HEK293 (cell line): Measurements from ENCODE around the gene HECA.

ENCODE experiments used
- CTCF ChIA-PET: fragments of 350-600 bp; formaldehyde crosslinking; extraction: SDS; loops from one replicate; lab custom pipeline; 2021; ENCODE audit warnings: antibody characterized with exemption; lab: Yijun Ruan, JAX
- POLR2A ChIA-PET: fragments of 300-600 bp; formaldehyde crosslinking; extraction: SDS; loops from one replicate; lab custom pipeline; 2020; ENCODE audit warnings: antibody characterized with exemption, inconsistent platforms; lab: Yijun Ruan, JAX
- H3K27ac ChIP-seq: fragments of 200-500 bp; sonication (Bioruptor generic); 2 replicates; pipeline ENCODE4 v1.5.1; 2014; ENCODE audit warnings: low read depth, low read length, control low read depth, inconsistent platforms; ENCODE audit errors: extremely low read depth
- H3K36me3 ChIP-seq, 2 experiments: fragments of 200-500 bp in 1 of 2; sonication (Bioruptor generic) in 1 of 2; 1 replicate in 1 of 2; 2 replicates in 1 of 2; pipeline ENCODE4 v1.5.1; 2014 to 2017; ENCODE audit warnings: inconsistent platforms in 2 of 2, low read length in 2 of 2; ENCODE audit not compliant: control insufficient read depth in 2 of 2, insufficient read depth in 1 of 2
- H3K4me1 ChIP-seq: fragments of 200-500 bp; sonication (Bioruptor generic); 2 replicates; pipeline ENCODE4 v1.5.1; 2014; ENCODE audit warnings: mild to moderate bottlenecking, low read length, inconsistent platforms; ENCODE audit not compliant: control insufficient read depth, insufficient read depth
- H3K4me3 ChIP-seq: 2 replicates; pipeline ENCODE4 v1.5.1; 2011; ENCODE audit warnings: low read depth, mild to moderate bottlenecking, control low read depth, low read length, moderate library complexity
- H3K9me3 ChIP-seq: fragments of 200-500 bp; sonication (Bioruptor generic); 2 replicates; pipeline ENCODE4 v1.5.1; 2014; ENCODE audit warnings: low read depth, low read length, inconsistent platforms; ENCODE audit not compliant: control insufficient read depth, insufficient read depth
- KLF10 ChIP-seq: fragments of 450-650 bp; IDR thresholded peaks from 2 replicates; pipeline ENCODE4 v1.5.1; 2018; ENCODE audit warnings: missing biosample characterization, mild to moderate bottlenecking, missing genetic modification characterization
- KLF9 ChIP-seq: fragments of 450-650 bp; formaldehyde crosslinking; IDR thresholded peaks from 2 replicates; pipeline ENCODE4 v1.5.1; 2016; ENCODE audit warnings: missing biosample characterization, missing genetic modification characterization, low read depth
- SCRT1 ChIP-seq: fragments of 450-650 bp; formaldehyde crosslinking; IDR thresholded peaks from 2 replicates; pipeline ENCODE4 v1.5.1; 2016; ENCODE audit warnings: missing biosample characterization, missing genetic modification characterization, borderline replicate concordance
- TRIM28 ChIP-seq: IDR thresholded peaks from 2 replicates; pipeline ENCODE4 v1.6.1; 2011; ENCODE audit warnings: low read length, control low read depth, borderline replicate concordance
- WT1 ChIP-seq: fragments of 450-650 bp; formaldehyde crosslinking; IDR thresholded peaks from 2 replicates; pipeline ENCODE4 v1.5.1; 2016; ENCODE audit warnings: missing biosample characterization, missing genetic modification characterization
- YY2 ChIP-seq: fragments of 450-650 bp; formaldehyde crosslinking; IDR thresholded peaks from 2 replicates; pipeline ENCODE4 v1.5.1; 2016; ENCODE audit warnings: missing biosample characterization, missing genetic modification characterization
- ZBTB48 ChIP-seq: fragments of 450-650 bp; formaldehyde crosslinking; IDR thresholded peaks from 2 replicates; pipeline ENCODE4 v1.5.1; 2016; ENCODE audit warnings: missing biosample characterization, missing genetic modification characterization
- ZFP37 ChIP-seq: fragments of 450-650 bp; formaldehyde crosslinking; IDR thresholded peaks from 2 replicates; pipeline ENCODE4 v1.5.1; 2016; ENCODE audit warnings: missing biosample characterization, missing genetic modification characterization
- ZFP41 ChIP-seq: fragments of 450-650 bp; formaldehyde crosslinking; IDR thresholded peaks from 2 replicates; pipeline ENCODE4 v1.5.1; 2016; ENCODE audit warnings: missing biosample characterization, missing genetic modification characterization, borderline replicate concordance
- ZNF114 ChIP-seq: fragments of 450-650 bp; formaldehyde crosslinking; IDR thresholded peaks from 2 replicates; pipeline ENCODE4 v1.5.0; 2017; ENCODE audit warnings: missing biosample characterization, missing genetic modification characterization
- ZNF23 ChIP-seq: fragments of 450-650 bp; formaldehyde crosslinking; IDR thresholded peaks from 2 replicates; pipeline ENCODE4 v1.5.1; 2016; ENCODE audit warnings: missing biosample characterization, missing genetic modification characterization, borderline replicate concordance
- ZNF366 ChIP-seq: fragments of 450-650 bp; formaldehyde crosslinking; conservative IDR thresholded peaks from 2 replicates; pipeline ENCODE4 v1.5.1; 2016; ENCODE audit warnings: missing biosample characterization, missing genetic modification characterization
- ZNF501 ChIP-seq: fragments of 450-650 bp; formaldehyde crosslinking; IDR thresholded peaks from 2 replicates; pipeline ENCODE4 v1.5.1; 2016; ENCODE audit warnings: missing biosample characterization, missing genetic modification characterization
- ZNF600 ChIP-seq: fragments of 450-650 bp; formaldehyde crosslinking; IDR thresholded peaks from 2 replicates; pipeline ENCODE4 v1.5.1; 2016; ENCODE audit warnings: missing biosample characterization, missing genetic modification characterization
- ZNF843 ChIP-seq: fragments of 450-650 bp; formaldehyde crosslinking; IDR thresholded peaks from 2 replicates; pipeline ENCODE4 v1.5.1; 2016; ENCODE audit warnings: missing biosample characterization, missing genetic modification characterization
- TF ChIP-seq, protein P1 (sequence below): fragments of 450-650 bp; IDR thresholded peaks from 2 replicates; pipeline ENCODE4 v1.5.1; 2018; ENCODE audit warnings: missing biosample characterization, mild to moderate bottlenecking, missing genetic modification characterization
- TF ChIP-seq, protein P2 (sequence below): fragments of 450-650 bp; formaldehyde crosslinking; IDR thresholded peaks from 2 replicates; pipeline ENCODE4 v1.5.1; 2016; ENCODE audit warnings: missing biosample characterization, missing genetic modification characterization
- TF ChIP-seq, protein P3 (sequence below): fragments of 450-650 bp; formaldehyde crosslinking; conservative IDR thresholded peaks from 2 replicates; pipeline ENCODE4 v1.5.1; 2016; ENCODE audit warnings: low read depth, missing biosample characterization, missing genetic modification characterization
- TF ChIP-seq, protein P4 (sequence below): fragments of 450-650 bp; formaldehyde crosslinking; IDR thresholded peaks from 2 replicates; pipeline ENCODE4 v1.5.1; 2016; ENCODE audit warnings: missing biosample characterization, missing genetic modification characterization

HECA gene

DNA sequence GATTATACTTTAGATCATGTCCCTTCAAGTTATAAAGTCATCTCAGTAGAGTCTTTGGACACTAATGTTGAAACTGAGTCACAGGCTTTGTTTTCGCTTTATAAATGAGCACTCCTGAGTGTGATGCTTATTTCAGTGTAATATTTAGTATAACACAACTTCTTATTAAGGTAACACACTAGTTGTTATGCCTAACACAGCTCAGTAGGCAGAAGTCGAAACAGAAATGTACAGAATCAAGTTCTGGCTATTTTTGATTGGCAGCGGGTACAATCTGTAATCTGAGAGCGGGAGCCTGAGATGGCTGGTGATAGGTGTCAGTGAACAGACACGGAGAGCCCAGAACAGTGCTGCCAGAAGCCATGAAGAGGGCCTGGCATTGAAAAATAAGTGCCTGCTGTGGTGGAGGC is 11.4 kb downstream of the HECA start:
- Histone ChIP-seq H3K27ac (no peak overlapping the region), H3K9me3 (no peaks in the 10 kb centered on the region), H3K4me3 (no peak overlapping the region), H3K36me3 (no peaks in the 10 kb centered on the region), H3K4me1 (peaks cover 37% of the 10 kb centered on the region)
- TF ChIP-seq KLF10 (tag by site-specific recombination) (0 out of 2 replicates have a peak, but pooled peaks have one; percentile 7), ZBTB48 (no peak), ZNF600 (0 out of 2 replicates have a peak, but pooled peaks have one; percentile 33)
- CTCF ChIA-PET = interaction anchor here (1.1 kb wide), 1 partner anchor 9 kb away, joined by 3 read pairs; no protein-coding TSS in a partner anchor
- POLR2A ChIA-PET = interaction anchor here (0.6 kb wide), 1 partner anchor 32 kb away, joined by 3 read pairs; no protein-coding TSS in a partner anchor

DNA sequence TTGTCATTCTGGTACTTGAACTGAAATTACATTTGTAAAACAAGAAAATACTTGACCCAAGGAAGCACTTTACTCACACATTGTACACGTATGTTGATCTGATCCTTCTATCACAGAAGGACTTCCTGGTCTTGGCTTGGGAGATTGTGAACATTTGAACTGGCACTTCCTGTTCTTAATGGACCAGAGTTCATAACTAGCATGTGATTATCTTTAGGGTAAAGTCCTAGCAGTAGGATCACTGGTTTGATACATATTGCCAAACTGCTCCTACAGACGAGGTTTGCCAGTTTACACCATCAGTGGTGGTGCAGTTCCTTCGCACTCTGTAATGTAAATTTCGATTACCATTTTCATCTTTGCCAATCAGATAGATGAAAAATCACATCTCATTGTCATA is 12.7 kb downstream of the HECA start:
- no peak overlapping the region for H3K4me3 ChIP-seq
- POLR2A ChIA-PET = no interaction called here
- H3K9me3 ChIP-seq = no peaks in the 10 kb centered on the region
- TF ChIP-seq YY2 (tag by site-specific recombination) (no peak), ZNF23 (no peak), SCRT1 (tag by site-specific recombination) (no peak), ZNF501 (no peak), ZFP41 (tag by site-specific recombination) (no peak)
- TF ChIP-seq, protein P1, sequence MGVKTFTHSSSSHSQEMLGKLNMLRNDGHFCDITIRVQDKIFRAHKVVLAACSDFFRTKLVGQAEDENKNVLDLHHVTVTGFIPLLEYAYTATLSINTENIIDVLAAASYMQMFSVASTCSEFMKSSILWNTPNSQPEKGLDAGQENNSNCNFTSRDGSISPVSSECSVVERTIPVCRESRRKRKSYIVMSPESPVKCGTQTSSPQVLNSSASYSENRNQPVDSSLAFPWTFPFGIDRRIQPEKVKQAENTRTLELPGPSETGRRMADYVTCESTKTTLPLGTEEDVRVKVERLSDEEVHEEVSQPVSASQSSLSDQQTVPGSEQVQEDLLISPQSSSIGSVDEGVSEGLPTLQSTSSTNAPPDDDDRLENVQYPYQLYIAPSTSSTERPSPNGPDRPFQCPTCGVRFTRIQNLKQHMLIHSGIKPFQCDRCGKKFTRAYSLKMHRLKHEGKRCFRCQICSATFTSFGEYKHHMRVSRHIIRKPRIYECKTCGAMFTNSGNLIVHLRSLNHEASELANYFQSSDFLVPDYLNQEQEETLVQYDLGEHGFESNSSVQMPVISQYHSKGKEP (tag by site-specific recombination) = no peak
- H3K4me1 ChIP-seq = peaks cover 44% of the 10 kb centered on the region
- no peak overlapping the region for H3K27ac ChIP-seq
- H3K36me3 ChIP-seq = no peaks in the 10 kb centered on the region
- CTCF ChIA-PET = no interaction called here

GRCh38 chr6:139148557-139149235 is 13.8 kb downstream of the HECA start:
- Histone ChIP-seq H3K36me3 (no peaks in the 10 kb centered on the region), H3K27ac (no peak overlapping the region), H3K4me3 (no peak overlapping the region), H3K9me3 (no peaks in the 10 kb centered on the region), H3K4me1 (peaks cover 53% of the 10 kb centered on the region)
- ChIA-PET CTCF (interaction anchor here (1.1 to 1.3 kb wide), 2 partner anchors 11 to 216 kb away, joined by 4 to 6 read pairs; no protein-coding TSS in a partner anchor), POLR2A (no interaction called here)
- TF ChIP-seq ZNF114 (no peak), KLF9 (tag by site-specific recombination) (no peak), TRIM28 (peak; percentile 52; the same call in 1 of the 2 replicates), ZNF843 (tag by site-specific recombination) (peak; percentile 50; the same call in 1 of the 2 replicates), ZFP37 (tag by site-specific recombination) (no peak), WT1 (tag by site-specific recombination) (no peak), ZNF366 (tag by site-specific recombination) (0 out of 2 replicates have a peak, but pooled peaks have one; percentile 19)
- TF ChIP-seq, protein P2, sequence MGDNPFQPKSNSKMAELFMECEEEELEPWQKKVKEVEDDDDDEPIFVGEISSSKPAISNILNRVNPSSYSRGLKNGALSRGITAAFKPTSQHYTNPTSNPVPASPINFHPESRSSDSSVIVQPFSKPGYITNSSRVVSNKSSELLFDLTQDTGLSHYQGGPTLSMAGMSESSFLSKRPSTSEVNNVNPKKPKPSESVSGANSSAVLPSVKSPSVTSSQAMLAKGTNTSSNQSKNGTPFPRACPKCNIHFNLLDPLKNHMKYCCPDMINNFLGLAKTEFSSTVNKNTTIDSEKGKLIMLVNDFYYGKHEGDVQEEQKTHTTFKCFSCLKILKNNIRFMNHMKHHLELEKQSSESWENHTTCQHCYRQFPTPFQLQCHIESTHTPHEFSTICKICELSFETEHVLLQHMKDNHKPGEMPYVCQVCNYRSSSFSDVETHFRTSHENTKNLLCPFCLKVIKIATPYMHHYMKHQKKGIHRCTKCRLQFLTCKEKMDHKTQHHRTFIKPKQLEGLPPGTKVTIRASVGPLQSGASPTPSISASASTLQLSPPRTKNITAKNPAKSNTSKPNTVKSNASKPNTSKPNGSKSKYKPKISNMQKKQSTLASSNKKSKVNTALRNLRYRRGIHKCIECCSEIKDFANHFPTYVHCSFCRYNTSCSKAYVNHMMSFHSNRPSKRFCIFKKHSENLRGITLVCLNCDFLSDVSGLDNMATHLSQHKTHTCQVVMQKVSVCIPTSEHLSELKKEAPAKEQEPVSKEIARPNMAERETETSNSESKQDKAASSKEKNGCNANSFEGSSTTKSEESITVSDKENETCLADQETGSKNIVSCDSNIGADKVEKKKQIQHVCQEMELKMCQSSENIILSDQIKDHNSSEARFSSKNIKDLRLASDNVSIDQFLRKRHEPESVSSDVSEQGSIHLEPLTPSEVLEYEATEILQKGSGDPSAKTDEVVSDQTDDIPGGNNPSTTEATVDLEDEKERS (tag by site-specific recombination) = no peak
- TF ChIP-seq, protein P3, sequence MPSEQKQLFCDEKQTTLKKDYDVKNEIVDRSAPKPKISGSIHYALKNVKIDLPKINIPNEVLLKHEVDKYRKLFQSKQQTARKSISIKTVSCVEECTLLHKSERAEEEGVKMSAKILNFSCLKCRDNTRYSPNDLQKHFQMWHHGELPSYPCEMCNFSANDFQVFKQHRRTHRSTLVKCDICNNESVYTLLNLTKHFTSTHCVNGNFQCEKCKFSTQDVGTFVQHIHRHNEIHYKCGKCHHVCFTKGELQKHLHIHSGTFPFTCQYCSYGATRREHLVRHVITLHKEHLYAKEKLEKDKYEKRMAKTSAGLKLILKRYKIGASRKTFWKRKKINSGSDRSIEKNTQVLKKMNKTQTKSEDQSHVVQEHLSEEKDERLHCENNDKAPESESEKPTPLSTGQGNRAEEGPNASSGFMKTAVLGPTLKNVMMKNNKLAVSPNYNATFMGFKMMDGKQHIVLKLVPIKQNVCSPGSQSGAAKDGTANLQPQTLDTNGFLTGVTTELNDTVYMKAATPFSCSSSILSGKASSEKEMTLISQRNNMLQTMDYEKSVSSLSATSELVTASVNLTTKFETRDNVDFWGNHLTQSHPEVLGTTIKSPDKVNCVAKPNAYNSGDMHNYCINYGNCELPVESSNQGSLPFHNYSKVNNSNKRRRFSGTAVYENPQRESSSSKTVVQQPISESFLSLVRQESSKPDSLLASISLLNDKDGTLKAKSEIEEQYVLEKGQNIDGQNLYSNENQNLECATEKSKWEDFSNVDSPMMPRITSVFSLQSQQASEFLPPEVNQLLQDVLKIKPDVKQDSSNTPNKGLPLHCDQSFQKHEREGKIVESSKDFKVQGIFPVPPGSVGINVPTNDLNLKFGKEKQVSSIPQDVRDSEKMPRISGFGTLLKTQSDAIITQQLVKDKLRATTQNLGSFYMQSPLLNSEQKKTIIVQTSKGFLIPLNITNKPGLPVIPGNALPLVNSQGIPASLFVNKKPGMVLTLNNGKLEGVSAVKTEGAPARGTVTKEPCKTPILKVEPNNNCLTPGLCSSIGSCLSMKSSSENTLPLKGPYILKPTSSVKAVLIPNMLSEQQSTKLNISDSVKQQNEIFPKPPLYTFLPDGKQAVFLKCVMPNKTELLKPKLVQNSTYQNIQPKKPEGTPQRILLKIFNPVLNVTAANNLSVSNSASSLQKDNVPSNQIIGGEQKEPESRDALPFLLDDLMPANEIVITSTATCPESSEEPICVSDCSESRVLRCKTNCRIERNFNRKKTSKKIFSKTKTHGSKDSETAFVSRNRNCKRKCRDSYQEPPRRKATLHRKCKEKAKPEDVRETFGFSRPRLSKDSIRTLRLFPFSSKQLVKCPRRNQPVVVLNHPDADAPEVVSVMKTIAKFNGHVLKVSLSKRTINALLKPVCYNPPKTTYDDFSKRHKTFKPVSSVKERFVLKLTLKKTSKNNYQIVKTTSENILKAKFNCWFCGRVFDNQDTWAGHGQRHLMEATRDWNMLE = no peak
- TF ChIP-seq, protein P4, sequence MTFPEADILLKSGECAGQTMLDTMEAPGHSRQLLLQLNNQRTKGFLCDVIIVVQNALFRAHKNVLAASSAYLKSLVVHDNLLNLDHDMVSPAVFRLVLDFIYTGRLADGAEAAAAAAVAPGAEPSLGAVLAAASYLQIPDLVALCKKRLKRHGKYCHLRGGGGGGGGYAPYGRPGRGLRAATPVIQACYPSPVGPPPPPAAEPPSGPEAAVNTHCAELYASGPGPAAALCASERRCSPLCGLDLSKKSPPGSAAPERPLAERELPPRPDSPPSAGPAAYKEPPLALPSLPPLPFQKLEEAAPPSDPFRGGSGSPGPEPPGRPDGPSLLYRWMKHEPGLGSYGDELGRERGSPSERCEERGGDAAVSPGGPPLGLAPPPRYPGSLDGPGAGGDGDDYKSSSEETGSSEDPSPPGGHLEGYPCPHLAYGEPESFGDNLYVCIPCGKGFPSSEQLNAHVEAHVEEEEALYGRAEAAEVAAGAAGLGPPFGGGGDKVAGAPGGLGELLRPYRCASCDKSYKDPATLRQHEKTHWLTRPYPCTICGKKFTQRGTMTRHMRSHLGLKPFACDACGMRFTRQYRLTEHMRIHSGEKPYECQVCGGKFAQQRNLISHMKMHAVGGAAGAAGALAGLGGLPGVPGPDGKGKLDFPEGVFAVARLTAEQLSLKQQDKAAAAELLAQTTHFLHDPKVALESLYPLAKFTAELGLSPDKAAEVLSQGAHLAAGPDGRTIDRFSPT (tag by site-specific recombination) = no peak
